B cell (primary cell): Measurements from ENCODE around the gene AOPEP. TPM values are rescaled to one million over a fixed set of nuclear protein-coding genes. Genes with fewer than 3 reads are reported as not detected.

Experiments
- ATAC-seq: fragments of 200-7000 bp; cut with Tn5 transposase; one replicate; pipeline ENCODE4 v1.10.0; 2021; ENCODE audit warnings: low read depth, mild to moderate bottlenecking, moderate number of reproducible peaks, moderate library complexity
- CTCF ChIA-PET: fragments of 350-600 bp; sonication (Branson Sonifier 250); formaldehyde crosslinking; loops from one replicate; lab custom pipeline; 2021; ENCODE audit warnings: antibody characterized with exemption, inconsistent platforms; lab: Charles Lee
- POLR2A ChIA-PET: fragments of 350-600 bp; sonication (Branson Sonifier 250); formaldehyde crosslinking; loops from one replicate; lab custom pipeline; 2021; ENCODE audit warnings: antibody characterized with exemption; lab: Charles Lee
- DNase-seq: peaks from one replicate; pipeline ENCODE4 v3.0.0; 2013
- H2AFZ ChIP-seq: 2 replicates; pipeline ENCODE4 v1.6.1; 2012; ENCODE audit warnings: mild to moderate bottlenecking, low read depth, low read length; ENCODE audit not compliant: insufficient read depth, poor library complexity, severe bottlenecking
- H3K27ac ChIP-seq, 2 donors: 1 replicate in 1 of 2; 2 replicates in 1 of 2; pipeline ENCODE4 v1.5.1; 2012 to 2013; ENCODE audit warnings: low read length in 2 of 2, mild to moderate bottlenecking in 2 of 2, moderate library complexity in 1 of 2
- H3K27me3 ChIP-seq, 4 experiments: fragments of 200-600 bp in 1 of 4; sonication (generic) in 1 of 4; replicated peaks in 1 of 4; 1 replicate in 2 of 4; 2 replicates in 2 of 4; pipeline versions ENCODE4 v1.6.1 to v1.7.0; 2013 to 2016; ENCODE audit warnings: low read length in 3 of 4, mild to moderate bottlenecking in 2 of 4, mixed read lengths in 1 of 4, moderate library complexity in 1 of 4; ENCODE audit not compliant: insufficient read depth in 4 of 4, control insufficient read depth in 3 of 4; ENCODE audit errors: control extremely low read depth in 1 of 4
- H3K36me3 ChIP-seq, 2 experiments: replicated peaks in 1 of 2; 1 replicate in 1 of 2; 2 replicates in 1 of 2; pipeline versions ENCODE4 v1.6.1 to v1.7.1; 2013; ENCODE audit warnings: low read length in 1 of 2; ENCODE audit not compliant: insufficient read depth in 2 of 2, control insufficient read depth in 1 of 2; ENCODE audit errors: control extremely low read depth in 1 of 2, extremely low read depth in 1 of 2
- H3K4me1 ChIP-seq, 2 donors: fragments of 200-600 bp in 1 of 2; sonication (generic) in 1 of 2; 1 replicate in 1 of 2; 2 replicates in 1 of 2; pipeline versions ENCODE4 v1.5.1 to v1.6.1; 2013 to 2017; ENCODE audit warnings: low read length in 2 of 2; ENCODE audit not compliant: control insufficient read depth in 2 of 2, insufficient read depth in 2 of 2
- H3K4me2 ChIP-seq: replicated peaks from 2 replicates; pipeline ENCODE3; 2012; ENCODE audit warnings: mild to moderate bottlenecking, low read depth, low read length; ENCODE audit not compliant: poor library complexity, severe bottlenecking
- H3K4me3 ChIP-seq, 5 experiments: fragments of 200-600 bp in 1 of 5; sonication (generic) in 1 of 5; 1 replicate in 3 of 5; 2 replicates in 2 of 5; pipeline versions ENCODE4 v1.5.1 to v1.7.0; 2011 to 2016; ENCODE audit warnings: low read length in 4 of 5, mild to moderate bottlenecking in 4 of 5, low read depth in 2 of 5, control low read depth in 1 of 5, moderate library complexity in 1 of 5; ENCODE audit not compliant: insufficient read depth in 1 of 5; ENCODE audit errors: control extremely low read depth in 1 of 5, extremely low read depth in 1 of 5
- H3K79me2 ChIP-seq: fragments of 200-600 bp; sonication (generic); one replicate; pipeline ENCODE4 v1.6.0; 2016; ENCODE audit warnings: low read length; ENCODE audit not compliant: control insufficient read depth, insufficient read depth
- H3K9ac ChIP-seq: fragments of 200-600 bp; sonication (generic); 2 replicates; pipeline ENCODE4 v1.6.1; 2017; ENCODE audit warnings: mild to moderate bottlenecking, low read length, moderate library complexity
- H3K9me3 ChIP-seq, 3 donors: one replicate each; pipeline versions ENCODE4 v1.6.1 to v1.7.1; 2013; ENCODE audit warnings: low read length in 2 of 3; ENCODE audit not compliant: control insufficient read depth in 2 of 3, insufficient read depth in 1 of 3; ENCODE audit errors: control extremely low read depth in 1 of 3
- H4K20me1 ChIP-seq: 2 replicates; pipeline ENCODE4 v1.6.0; 2012; ENCODE audit warnings: mild to moderate bottlenecking, low read length; ENCODE audit not compliant: insufficient read depth, control insufficient read depth, poor library complexity, severe bottlenecking
- H3K27ac Mint-ChIP-seq: one replicate; pipeline ENCODE4 v1.8.0; 2021; ENCODE audit warnings: mixed read lengths
- H3K27me3 Mint-ChIP-seq: one replicate; pipeline ENCODE4 v1.8.0; 2021; ENCODE audit warnings: mixed read lengths
- H3K4me1 Mint-ChIP-seq: one replicate; pipeline ENCODE4 v1.8.0; 2021; ENCODE audit warnings: mixed read lengths
- H3K4me3 Mint-ChIP-seq: one replicate; pipeline ENCODE4 v1.8.0; 2021; ENCODE audit warnings: mixed read lengths
- H3K9me3 Mint-ChIP-seq: one replicate; pipeline ENCODE4 v1.8.0; 2022; ENCODE audit warnings: mixed read lengths; ENCODE audit not compliant: insufficient read depth
- CTCF ChIP-seq: fragments of 200-600 bp; IDR thresholded peaks from one replicate; pipeline ENCODE4 v1.8.0; 2022; ENCODE audit warnings: antibody characterized with exemption, mild to moderate bottlenecking
- EZH2 ChIP-seq: IDR thresholded peaks from 2 replicates; pipeline ENCODE4 v1.6.1; 2012; ENCODE audit warnings: borderline replicate concordance, low read depth, mild to moderate bottlenecking, moderate library complexity, low read length; ENCODE audit not compliant: insufficient read depth, poor library complexity, severe bottlenecking
- WGBS: methylation state at CpG from one replicate; pipeline ENCODE4 v1.1.5; 2013; ENCODE audit warnings: missing lambda C conversion rate; ENCODE audit not compliant: insufficient coverage; 5-methylcytosine and 5-hydroxymethylcytosine counted together
- intact Hi-C: fragments of 100-400 bp; cut with micrococcal nuclease; formaldehyde crosslinking; loops from one replicate; pipeline ENCODE4 v1.10.0; 2022
- polyA plus RNA-seq: library from polyadenylated mRNA; depleted of rRNA; stranded (reverse); fragments of >200 nt; gene quantifications from 2 replicates; pipeline ENCODE4 v1.2.3, GENCODE V29; 2012
- total RNA-seq, 2 donors: library from RNA; stranded (reverse); fragments of 120-200 nt in 1 of 2; gene quantifications; 1 replicate in 1 of 2; 2 replicates in 1 of 2; pipeline versions ENCODE4 v1.2.3 to v1.2.4, GENCODE V29; 2013 to 2022

AOPEP gene
- total and polyA plus RNA-seq, 2 donors (not counting 1 experiment from before 2014, with no cell fraction given), result 5.1 to 35.8 TPM

GRCh38 chr9:94758880-94759279 lies 32.4 kb downstream of the AOPEP start:
- Histone ChIP-seq H3K4me2 (no peak overlapping the region), H2AFZ (no peak overlapping the region), H3K27ac (no peak overlapping the region), H3K36me3 (peaks cover 0 to 7% of the 10 kb centered on the region in 2 experiments), H3K9ac (no peak overlapping the region), H3K4me3 (no peak overlapping the region), H4K20me1 (no peaks in the 10 kb centered on the region), H3K27me3 (no peaks in the 10 kb centered on the region), H3K9me3 (no peaks in the 10 kb centered on the region), H3K4me1 (no peaks in the 10 kb centered on the region), H3K79me2 (peaks cover 20% of the 10 kb centered on the region)
- Mint-ChIP-seq H3K27ac (no peak overlapping the region), H3K4me1 (no peaks in the 10 kb centered on the region), H3K9me3 (peaks cover 2% of the 10 kb centered on the region), H3K27me3 (no peaks in the 10 kb centered on the region), H3K4me3 (no peak overlapping the region)
- no peak for TF ChIP-seq EZH2
- no peak for TF ChIP-seq CTCF
- CTCF ChIA-PET, result no interaction called here
- POLR2A ChIA-PET, result no interaction called here
- no CpG with 5 or more reads among the region's 1 CpG for WGBS
- intact Hi-C loops, result no loop called here
- DNase-seq (no peak), ATAC-seq (no peak)

GRCh38 chr9:94760010-94760409 lies 33.5 kb downstream of the AOPEP start:
- H3K27ac Mint-ChIP-seq, result no peak overlapping the region
- H3K79me2 ChIP-seq, result peaks cover 23% of the 10 kb centered on the region
- no peak overlapping the region for H2AFZ ChIP-seq
- DNase-seq, result no peak
- POLR2A ChIA-PET, result no interaction called here
- H3K36me3 ChIP-seq, result peaks cover 0 to 7% of the 10 kb centered on the region in 2 experiments
- CTCF ChIA-PET, result interaction anchor here (0.6 kb wide), 1 partner anchor 30 kb away, joined by 3 read pairs; no protein-coding TSS in a partner anchor
- ATAC-seq, result no peak
- H3K4me2 ChIP-seq, result no peak overlapping the region
- no peak overlapping the region for H3K4me3 ChIP-seq
- no peaks in the 10 kb centered on the region for H3K4me1 ChIP-seq
- WGBS, result 99% methylated on average over 7 of the region's 7 CpGs
- intact Hi-C loops, result no loop called here
- no peak overlapping the region for H3K4me3 Mint-ChIP-seq
- H3K9me3 ChIP-seq, result no peaks in the 10 kb centered on the region
- no peaks in the 10 kb centered on the region for H4K20me1 ChIP-seq
- H3K27me3 Mint-ChIP-seq, result no peaks in the 10 kb centered on the region
- H3K27me3 ChIP-seq, result no peaks in the 10 kb centered on the region
- TF ChIP-seq EZH2 (no peak), CTCF (no peak)
- H3K4me1 Mint-ChIP-seq, result no peaks in the 10 kb centered on the region
- H3K9ac ChIP-seq, result no peak overlapping the region
- H3K27ac ChIP-seq, result no peak overlapping the region
- H3K9me3 Mint-ChIP-seq, result peaks cover 2% of the 10 kb centered on the region
